EH (cell line): ENCODE data around the gene PRKAB2.
"Not testable (repeated sequence)": the region's sequence is repeated elsewhere in the genome, so short reads cannot be mapped to it uniquely, and the experiment has no call there.

Experiments used
- DNase-seq: peaks from one replicate; pipeline ENCODE4 v3.0.0-alpha.2; 2015; ENCODE audit warnings: low read depth

The PRKAB2 gene

DNA sequence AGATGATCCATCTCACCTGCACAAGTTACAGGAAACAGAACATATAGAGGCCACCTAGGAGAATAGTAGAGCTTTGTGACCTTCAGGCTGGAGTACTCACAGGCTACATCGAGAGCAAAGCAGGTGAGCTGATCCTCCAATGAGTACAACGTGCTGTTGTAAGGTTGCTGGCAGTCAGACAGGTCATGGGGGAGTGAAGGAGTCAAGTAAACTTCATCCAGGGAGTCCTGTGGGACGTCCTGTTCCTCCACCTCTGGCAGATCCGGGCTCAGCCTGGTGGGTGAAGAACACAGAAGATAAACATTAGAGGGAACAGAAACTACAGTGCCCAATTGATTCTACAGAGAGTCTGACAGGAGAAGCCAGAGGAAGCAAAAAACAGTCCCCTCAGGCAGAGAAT lies 62.5 kb downstream of the PRKAB2 start:
- no peak for DNase-seq

DNA sequence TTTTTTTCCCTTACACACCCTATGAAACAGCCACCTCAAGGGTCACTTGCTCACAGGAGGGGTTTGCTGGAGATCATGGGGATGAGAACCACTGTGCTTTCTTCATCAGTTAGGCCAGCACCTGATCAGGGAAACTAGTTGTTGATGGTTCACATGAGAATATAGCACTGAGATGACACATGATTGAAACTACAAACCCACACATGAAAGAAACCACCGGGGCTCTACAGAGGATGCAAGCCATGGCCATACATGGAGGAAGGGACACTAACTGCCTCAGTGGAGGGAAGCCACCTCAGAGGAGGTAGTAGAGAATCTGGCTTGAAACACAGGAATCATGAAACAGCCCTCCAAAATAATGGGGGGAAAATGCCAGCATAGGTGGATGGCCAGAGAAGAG lies 63.2 kb downstream of the PRKAB2 start:
- DNase-seq: no peak

DNA sequence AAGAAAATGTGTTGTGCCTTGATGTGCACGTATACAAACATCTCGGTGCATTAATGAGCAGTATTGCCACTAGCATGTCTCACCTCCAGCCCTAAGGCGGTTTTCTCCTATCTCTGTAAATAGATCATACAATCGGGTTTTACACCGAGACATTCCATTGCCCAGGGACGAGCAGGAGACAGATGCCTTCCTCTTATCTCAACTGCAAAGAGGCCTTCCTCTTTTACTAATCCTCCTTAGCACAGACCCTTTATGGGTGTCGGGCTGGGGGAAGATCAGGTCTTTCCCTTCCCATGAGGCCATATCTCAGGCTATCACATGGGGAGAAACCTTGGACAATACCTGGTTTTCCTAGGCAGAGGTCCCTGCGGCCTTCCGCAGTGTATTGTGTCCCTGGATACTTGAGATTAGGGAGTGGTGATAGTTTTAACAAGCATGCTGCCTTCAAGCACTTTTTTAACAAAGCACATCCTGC lies 65.8 kb downstream of the PRKAB2 start:
- DNase-seq: not testable (repeated sequence)

DNA sequence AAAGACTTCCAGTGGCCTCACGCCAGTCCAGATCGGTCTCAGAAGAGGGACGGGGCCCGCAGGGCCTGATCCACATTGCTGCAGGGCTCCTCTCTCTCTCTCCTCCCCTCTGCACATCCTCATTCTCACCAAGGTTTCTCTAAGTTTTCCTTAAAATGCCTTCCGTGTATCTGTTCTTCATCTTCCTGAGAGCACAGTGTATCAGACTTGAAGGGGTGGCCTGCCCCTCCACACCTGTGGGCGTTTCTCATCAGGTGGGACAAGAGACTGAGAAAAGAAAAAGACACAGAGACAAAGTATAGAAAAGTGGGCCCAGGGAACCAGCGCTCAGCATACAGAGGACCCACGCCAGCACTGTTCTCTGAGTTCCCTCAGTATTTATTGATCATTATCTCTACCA lies 66.4 kb downstream of the PRKAB2 start:
- no peak for DNase-seq
